Activated CD4-positive, CD25-positive, alpha-beta regulatory T cell (primary cell): ENCODE measurements around the gene KCNQ1.

Experiments
- DNase-seq, 4 experiments: peaks; one replicate each; lab custom pipeline; 2025; lab: John Stamatoyannopoulos, UW

KCNQ1 gene

GRCh38 chr11:2684581-2684980, 239.8 kb downstream of the KCNQ1 start:
- DNase-seq = no peak

- DNase-seq = no peak
Measured at GRCh38 chr11:2685051-2685450, 240.2 kb downstream of the KCNQ1 start.

GRCh38 chr11:2685566-2686359, 241.0 kb downstream of the KCNQ1 start:
- DNase-seq = no peak

- no peak for DNase-seq
Measured at GRCh38 chr11:2686360-2687222, 241.8 kb downstream of the KCNQ1 start.

- DNase-seq = no peak
Measured at GRCh38 chr11:2687223-2687530, 242.4 kb downstream of the KCNQ1 start.

GRCh38 chr11:2687782-2688191, 243.0 kb downstream of the KCNQ1 start:
- DNase-seq = no peak

- DNase-seq = no peak
Measured at GRCh38 chr11:2688381-2689231, 243.8 kb downstream of the KCNQ1 start.

GRCh38 chr11:2689651-2690575, 245.1 kb downstream of the KCNQ1 start:
- no peak for DNase-seq

- no peak for DNase-seq
Measured at GRCh38 chr11:2690596-2691354, 246.0 kb downstream of the KCNQ1 start.

- DNase-seq = no peak
Measured at GRCh38 chr11:2691355-2691761, 246.6 kb downstream of the KCNQ1 start.

- no peak for DNase-seq
Measured at GRCh38 chr11:2691991-2692875, 247.4 kb downstream of the KCNQ1 start.

GRCh38 chr11:2693271-2694261, 248.8 kb downstream of the KCNQ1 start:
- DNase-seq = no peak

- DNase-seq = no peak
Measured at GRCh38 chr11:2694495-2694894, 249.7 kb downstream of the KCNQ1 start.

GRCh38 chr11:2694995-2695939, 250.5 kb downstream of the KCNQ1 start:
- DNase-seq = no peak

GRCh38 chr11:2696455-2696854, 251.6 kb downstream of the KCNQ1 start:
- no peak for DNase-seq

- no peak for DNase-seq
Measured at GRCh38 chr11:2697866-2698265, 253.1 kb downstream of the KCNQ1 start.
